Stimulated activated memory B cell treated with anti-CD40 and anti-IgM and Interleukin-4, amounts not matched to agents 10 μg/mL and 1 μg/mL and 100 μg/mL, for 72 hours (primary cell): ENCODE results near the gene KANSL1.
A peak's percentile ranks its signal among the peaks of the same experiment; 100 is the strongest.

Experiments
- ATAC-seq: fragments of 150-1000 bp; cut with Tn5 transposase; 2 replicates; pipeline ENCODE4 v1.10.0; 2021
- H3K27ac Mint-ChIP-seq: one replicate; pipeline ENCODE4 v1.8.0; 2022; ENCODE audit warnings: mild to moderate bottlenecking, mixed read lengths
- H3K27me3 Mint-ChIP-seq: one replicate; pipeline ENCODE4 v1.8.0; 2022; ENCODE audit warnings: mixed read lengths
- H3K36me3 Mint-ChIP-seq: one replicate; pipeline ENCODE4 v1.8.0; 2022; ENCODE audit warnings: mixed read lengths
- H3K4me1 Mint-ChIP-seq: one replicate; pipeline ENCODE4 v1.8.0; 2022; ENCODE audit warnings: mixed read lengths
- H3K4me3 Mint-ChIP-seq: one replicate; pipeline ENCODE4 v1.8.0; 2022; ENCODE audit warnings: mild to moderate bottlenecking, moderate library complexity, mixed read lengths
- H3K9me3 Mint-ChIP-seq: one replicate; pipeline ENCODE4 v1.8.0; 2022; ENCODE audit warnings: mixed read lengths

Gene KANSL1

DNA sequence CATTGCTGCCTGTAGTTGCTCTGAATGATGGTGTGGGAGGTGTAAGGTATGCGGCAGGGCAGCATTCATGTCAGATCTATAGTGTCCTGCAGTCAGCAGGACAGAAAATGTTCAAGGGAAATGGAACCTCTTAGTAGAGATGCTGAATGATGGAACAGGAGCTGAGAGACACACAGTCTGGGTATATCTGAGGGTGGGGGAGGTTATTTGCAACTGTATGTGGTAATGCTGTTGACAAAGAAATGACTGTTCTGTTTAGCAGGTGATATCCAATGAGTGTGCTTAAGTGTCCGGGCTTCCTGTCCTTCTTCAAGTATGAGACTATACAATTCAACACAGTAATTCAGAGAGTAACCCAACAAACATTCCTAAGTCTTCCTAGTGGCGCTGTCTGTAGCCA lies 147.6 kb downstream of the KANSL1 start:
- Mint-ChIP-seq H3K4me3 (no peak overlapping the region), H3K27ac (peak overlapping the region; percentile 62), H3K9me3 (no peaks in the 10 kb centered on the region), H3K36me3 (peaks cover 65% of the 10 kb centered on the region), H3K4me1 (peaks cover 22% of the 10 kb centered on the region), H3K27me3 (no peaks in the 10 kb centered on the region)
- ATAC-seq = peak; percentile 12

DNA sequence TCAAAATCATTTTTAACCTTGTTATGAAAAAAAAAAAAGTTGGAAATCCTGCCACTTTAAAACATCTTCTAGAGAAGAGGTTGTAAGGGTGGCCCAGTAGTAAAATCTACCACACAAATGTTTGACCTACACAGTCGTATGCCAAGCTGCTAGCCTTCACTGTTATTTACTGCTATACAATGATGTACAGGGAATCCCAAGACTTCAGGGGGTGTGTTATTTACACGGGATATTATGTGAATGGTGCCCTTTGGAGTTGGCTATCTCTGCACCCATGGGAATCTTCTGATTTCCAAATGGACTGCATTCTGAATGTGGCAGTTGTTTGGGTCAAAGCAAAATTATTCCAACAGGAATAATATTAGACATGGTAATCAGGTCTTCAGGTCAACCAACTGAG lies 148.2 kb downstream of the KANSL1 start:
- no peak for ATAC-seq

DNA sequence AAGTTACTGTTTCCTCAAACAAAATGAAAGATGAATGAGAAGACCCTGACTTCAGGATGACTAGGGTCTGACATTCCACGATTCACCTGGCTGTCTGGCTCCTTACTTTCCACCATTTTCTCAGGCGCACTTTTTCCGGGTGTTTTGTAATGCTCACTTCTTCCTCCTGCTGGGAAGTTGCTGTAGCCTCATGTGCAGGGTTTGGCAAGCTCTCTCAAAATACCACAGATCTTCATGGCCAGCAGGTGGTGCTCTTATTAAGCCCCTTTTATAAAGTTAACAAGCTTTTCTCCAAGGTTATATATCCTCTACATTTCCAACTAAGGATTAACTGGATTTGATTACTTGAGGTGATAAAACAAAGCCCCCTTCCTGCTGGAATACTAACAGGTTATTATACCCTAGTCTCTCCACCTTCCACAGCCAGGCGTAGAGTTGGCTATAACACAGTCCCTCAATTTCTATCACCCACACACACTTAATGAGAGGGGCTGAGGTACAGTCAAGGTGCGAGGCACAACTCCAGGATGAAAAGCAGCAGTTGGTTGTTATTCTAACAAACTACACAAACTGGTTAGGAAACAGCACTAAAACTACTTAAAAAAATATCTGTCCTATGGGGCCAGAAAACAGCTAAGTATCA lies 148.8 kb downstream of the KANSL1 start:
- ATAC-seq = peak; percentile 51
- no peaks in the 10 kb centered on the region for H3K27me3 Mint-ChIP-seq
- H3K4me3 Mint-ChIP-seq = no peak overlapping the region
- peak overlapping the region; percentile 62 for H3K27ac Mint-ChIP-seq
- no peaks in the 10 kb centered on the region for H3K9me3 Mint-ChIP-seq
- peaks cover 65% of the 10 kb centered on the region for H3K36me3 Mint-ChIP-seq
- H3K4me1 Mint-ChIP-seq = peaks cover 21% of the 10 kb centered on the region

More for the DNA sequence above, 148.2 kb downstream of the KANSL1 start:
- peak overlapping the region; percentile 62 for H3K27ac Mint-ChIP-seq
- H3K4me3 Mint-ChIP-seq = no peak overlapping the region
- peaks cover 21% of the 10 kb centered on the region for H3K4me1 Mint-ChIP-seq
- H3K36me3 Mint-ChIP-seq = peaks cover 65% of the 10 kb centered on the region
- H3K9me3 Mint-ChIP-seq = no peaks in the 10 kb centered on the region
- no peaks in the 10 kb centered on the region for H3K27me3 Mint-ChIP-seq

DNA sequence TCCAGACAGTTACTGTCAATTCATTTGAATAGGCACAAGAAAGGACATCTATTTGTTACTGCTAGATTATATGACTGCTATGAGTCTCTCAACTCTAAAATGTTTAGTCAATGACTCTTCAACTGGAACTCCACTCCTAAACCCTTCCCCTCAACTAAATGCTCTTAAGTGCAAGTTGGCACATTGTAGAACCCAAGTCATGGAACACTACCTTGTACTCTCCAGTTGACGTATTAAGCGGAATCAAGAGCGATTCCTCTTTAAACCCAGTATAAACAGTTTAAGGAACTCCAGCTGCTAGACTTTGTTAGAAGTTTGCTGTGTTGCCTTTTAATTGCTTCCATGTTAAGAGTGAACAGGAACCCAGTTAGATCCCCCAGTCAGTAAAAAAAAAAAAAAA lies 149.6 kb downstream of the KANSL1 start:
- Mint-ChIP-seq H3K4me3 (no peak overlapping the region), H3K4me1 (peaks cover 21% of the 10 kb centered on the region), H3K36me3 (peaks cover 65% of the 10 kb centered on the region), H3K9me3 (no peaks in the 10 kb centered on the region), H3K27me3 (no peaks in the 10 kb centered on the region), H3K27ac (peak overlapping the region; percentile 62)
- ATAC-seq = no peak

DNA sequence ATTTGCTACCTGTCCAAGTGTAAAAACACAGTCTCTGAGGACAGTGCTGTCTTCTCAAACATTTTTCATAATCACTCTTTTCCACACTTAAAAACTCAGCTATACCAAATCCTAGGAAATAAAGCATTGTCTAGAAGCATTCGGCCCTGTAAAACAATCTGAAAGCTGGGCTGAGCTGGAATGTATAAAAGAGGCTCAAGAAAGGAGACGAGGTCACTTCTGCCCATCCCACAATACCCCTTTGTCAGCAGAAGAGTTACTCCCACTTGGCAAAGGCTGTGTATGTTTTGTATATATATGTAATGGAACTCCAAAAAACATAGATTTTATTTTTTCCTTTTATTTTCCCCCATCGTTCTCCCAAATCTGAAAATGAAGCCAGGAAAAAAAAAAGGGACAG lies 150.3 kb downstream of the KANSL1 start:
- peaks cover 66% of the 10 kb centered on the region for H3K36me3 Mint-ChIP-seq
- no peak overlapping the region for H3K27ac Mint-ChIP-seq
- H3K9me3 Mint-ChIP-seq = no peaks in the 10 kb centered on the region
- peaks cover 21% of the 10 kb centered on the region for H3K4me1 Mint-ChIP-seq
- no peak overlapping the region for H3K4me3 Mint-ChIP-seq
- no peaks in the 10 kb centered on the region for H3K27me3 Mint-ChIP-seq
- ATAC-seq = no peak

DNA sequence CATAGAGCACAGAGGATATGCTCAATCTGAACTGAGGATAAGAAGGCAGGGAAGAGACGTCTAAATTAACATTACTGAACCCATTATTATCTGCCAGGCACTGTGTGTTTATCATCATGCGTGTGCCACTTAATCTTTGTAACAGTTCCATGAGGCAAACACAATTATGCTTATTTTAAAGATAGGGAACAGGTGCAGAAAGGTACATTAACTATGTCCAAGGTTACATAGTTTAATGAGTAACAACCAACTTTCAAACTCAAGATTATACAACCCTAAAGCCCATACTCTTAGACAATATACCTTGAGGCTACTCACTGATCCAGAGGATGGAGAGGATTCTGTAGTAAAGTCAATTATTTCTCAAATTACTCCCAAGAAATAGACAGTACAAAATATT lies 151.0 kb downstream of the KANSL1 start:
- Mint-ChIP-seq H3K4me3 (no peak overlapping the region), H3K27ac (peak overlapping the region; percentile 8), H3K27me3 (no peaks in the 10 kb centered on the region), H3K4me1 (peaks cover 21% of the 10 kb centered on the region), H3K9me3 (no peaks in the 10 kb centered on the region), H3K36me3 (peaks cover 66% of the 10 kb centered on the region)
- ATAC-seq = no peak

DNA sequence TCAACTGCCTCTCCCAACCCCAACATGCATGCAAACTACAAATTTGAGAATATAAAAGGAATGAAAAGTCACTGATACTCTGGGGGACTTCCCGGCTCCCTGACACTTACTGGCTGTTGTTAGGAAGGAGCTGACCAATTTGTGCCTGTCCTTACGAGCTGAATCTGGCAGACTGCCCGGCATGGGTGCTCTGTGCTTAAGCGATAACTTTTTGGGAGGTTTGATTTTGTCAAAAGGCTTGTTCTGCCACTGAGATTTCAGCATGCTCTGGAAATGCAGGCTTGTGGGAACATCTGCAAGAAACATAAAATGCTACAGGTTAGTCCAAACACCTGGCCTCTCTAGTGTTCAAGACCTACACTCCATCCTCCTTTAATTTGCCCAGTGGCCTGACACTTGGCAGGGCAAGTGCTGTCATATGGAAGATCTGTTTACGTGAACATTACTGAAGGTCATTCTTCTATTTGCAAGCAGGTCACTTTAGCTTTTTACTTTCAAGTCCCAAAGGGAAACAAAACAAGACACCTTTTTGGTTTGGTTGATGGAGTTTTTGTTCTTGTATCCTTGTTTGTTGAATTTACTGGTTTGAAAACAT lies 153.5 kb downstream of the KANSL1 start:
- no peaks in the 10 kb centered on the region for H3K27me3 Mint-ChIP-seq
- ATAC-seq = no peak
- peak overlapping the region; percentile 59 for H3K27ac Mint-ChIP-seq
- peaks cover 24% of the 10 kb centered on the region for H3K4me1 Mint-ChIP-seq
- H3K4me3 Mint-ChIP-seq = no peak overlapping the region
- H3K36me3 Mint-ChIP-seq = peaks cover 65% of the 10 kb centered on the region
- H3K9me3 Mint-ChIP-seq = no peaks in the 10 kb centered on the region

DNA sequence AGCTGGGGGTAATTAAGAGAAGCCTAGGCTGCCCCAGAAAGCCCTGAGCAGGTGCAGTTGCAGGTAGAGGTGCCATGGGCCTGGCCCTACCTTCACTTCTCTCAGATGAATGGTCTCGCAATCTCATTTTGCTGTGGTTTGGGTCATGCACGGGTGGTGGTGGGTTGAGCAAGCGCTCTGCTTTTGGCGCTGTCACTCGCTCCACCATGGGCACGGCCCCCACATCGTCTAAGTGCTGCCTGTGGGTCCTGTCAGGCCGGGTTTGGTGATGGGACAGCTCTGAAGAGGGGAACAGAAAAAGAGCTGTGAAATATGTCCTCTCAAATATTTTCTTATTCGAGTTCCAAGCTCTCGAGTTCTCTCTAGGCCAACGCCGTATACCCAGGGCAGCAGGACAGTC lies 154.3 kb downstream of the KANSL1 start:
- no peaks in the 10 kb centered on the region for H3K9me3 Mint-ChIP-seq
- no peak overlapping the region for H3K4me3 Mint-ChIP-seq
- peaks cover 21% of the 10 kb centered on the region for H3K4me1 Mint-ChIP-seq
- peak overlapping the region; percentile 65 for H3K27ac Mint-ChIP-seq
- no peak for ATAC-seq
- H3K27me3 Mint-ChIP-seq = no peaks in the 10 kb centered on the region
- peaks cover 65% of the 10 kb centered on the region for H3K36me3 Mint-ChIP-seq

DNA sequence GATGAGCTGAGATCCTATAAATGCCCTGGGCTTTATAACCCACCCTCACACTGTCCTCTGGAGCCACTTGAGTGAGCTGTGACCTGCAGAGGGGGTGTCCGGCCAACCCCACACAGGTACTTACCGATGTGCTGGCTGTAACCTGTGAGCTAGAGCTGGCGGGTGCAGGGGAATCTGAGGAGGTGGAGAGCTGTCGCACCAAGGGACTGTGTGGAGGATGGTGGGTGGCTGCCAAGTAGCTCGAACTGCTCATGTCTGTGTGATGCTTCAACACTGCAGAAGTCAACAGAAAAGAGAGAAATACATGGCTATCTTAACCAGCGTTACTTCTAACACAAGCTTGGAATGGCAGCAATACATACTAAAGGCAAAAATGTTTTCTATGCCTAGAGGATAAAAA lies 154.8 kb downstream of the KANSL1 start:
- Mint-ChIP-seq H3K36me3 (peaks cover 64% of the 10 kb centered on the region), H3K4me3 (no peak overlapping the region), H3K9me3 (no peaks in the 10 kb centered on the region), H3K27ac (peak overlapping the region; percentile 65), H3K27me3 (no peaks in the 10 kb centered on the region), H3K4me1 (peaks cover 16% of the 10 kb centered on the region)
- ATAC-seq = no peak

DNA sequence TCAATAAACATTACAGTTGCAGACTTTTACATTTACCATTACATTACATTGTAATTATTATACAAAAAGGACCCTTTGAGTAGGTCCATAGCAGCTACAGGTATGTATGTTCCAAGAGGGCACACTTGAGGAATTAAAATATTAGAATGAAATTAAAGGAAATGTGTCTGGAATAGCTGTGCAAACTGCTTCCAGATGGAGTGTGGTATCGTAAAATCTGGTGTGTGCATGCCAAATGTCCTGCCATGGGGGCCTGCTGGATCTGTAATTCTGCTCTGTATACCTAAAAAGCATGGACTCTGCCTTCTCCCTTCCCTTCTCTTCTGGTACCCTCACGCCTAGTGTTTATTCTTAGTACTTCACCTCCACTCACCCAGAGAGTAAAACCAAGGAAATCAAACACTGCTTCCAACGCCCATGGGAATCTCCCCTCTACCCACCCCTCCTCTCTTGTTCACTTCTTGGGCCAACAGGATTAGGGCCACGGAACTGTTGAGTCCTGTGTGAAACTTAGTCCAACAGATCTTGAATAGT lies 155.4 kb downstream of the KANSL1 start:
- Mint-ChIP-seq H3K27me3 (no peaks in the 10 kb centered on the region), H3K9me3 (no peaks in the 10 kb centered on the region), H3K27ac (peak overlapping the region; percentile 65), H3K36me3 (peaks cover 69% of the 10 kb centered on the region), H3K4me1 (peaks cover 15% of the 10 kb centered on the region), H3K4me3 (no peak overlapping the region)
- ATAC-seq = no peak

DNA sequence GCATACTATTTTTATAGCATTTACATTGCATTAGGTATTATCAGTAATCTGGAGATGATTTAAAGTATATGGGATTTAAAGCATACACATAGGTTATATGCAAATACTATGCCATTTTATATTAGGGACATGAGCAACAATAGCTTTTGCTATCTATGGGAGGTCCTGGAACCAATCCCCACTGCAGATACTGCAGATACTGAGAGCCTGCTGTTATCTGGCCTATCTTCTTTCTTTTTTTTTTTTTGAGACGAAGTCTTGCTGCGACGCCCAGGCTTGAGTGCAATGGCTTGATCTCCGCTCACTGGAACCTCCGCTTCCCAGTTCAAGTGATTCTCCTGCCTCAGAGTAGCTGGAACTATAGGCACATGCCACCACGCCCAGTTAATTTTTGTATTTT lies 156.7 kb downstream of the KANSL1 start:
- no peak overlapping the region for H3K4me3 Mint-ChIP-seq
- no peaks in the 10 kb centered on the region for H3K9me3 Mint-ChIP-seq
- H3K27ac Mint-ChIP-seq = peak overlapping the region; percentile 88
- H3K4me1 Mint-ChIP-seq = peaks cover 15% of the 10 kb centered on the region
- peaks cover 78% of the 10 kb centered on the region for H3K36me3 Mint-ChIP-seq
- H3K27me3 Mint-ChIP-seq = no peaks in the 10 kb centered on the region
- ATAC-seq = no peak

DNA sequence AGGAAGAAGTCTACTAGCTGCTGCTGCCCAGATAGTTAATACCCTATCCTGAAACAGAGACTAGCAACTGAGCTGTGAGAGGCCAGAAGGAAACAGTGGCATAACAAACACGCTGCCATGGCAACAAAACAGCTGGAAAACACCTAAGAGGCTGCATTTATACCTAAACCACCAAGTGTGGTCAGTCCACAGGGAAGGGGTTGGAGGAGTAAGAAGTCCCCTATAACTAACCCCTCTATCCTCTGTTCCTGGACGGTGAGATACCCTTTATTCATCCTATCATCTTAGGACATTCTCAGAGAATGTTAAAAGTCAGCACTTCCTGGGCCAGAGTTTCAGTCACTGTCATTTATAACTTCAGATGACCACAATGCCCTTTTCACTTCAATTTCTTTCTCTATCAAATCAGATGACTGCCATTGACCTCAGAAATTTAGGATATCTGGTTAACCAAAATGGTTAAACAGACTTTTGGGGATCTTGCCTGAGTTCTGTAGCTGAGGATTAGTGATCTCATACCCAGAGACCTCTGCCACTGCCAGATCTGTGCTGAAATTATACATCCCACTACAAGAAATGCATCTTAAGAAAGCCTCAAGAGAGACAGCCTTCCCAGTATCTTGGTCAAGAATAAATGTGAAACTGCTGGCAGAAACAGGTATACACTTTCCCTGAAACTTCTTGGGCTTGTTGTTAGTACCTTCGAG lies 158.0 kb downstream of the KANSL1 start:
- ATAC-seq = peak; percentile 85
- H3K9me3 Mint-ChIP-seq = no peaks in the 10 kb centered on the region
- H3K4me3 Mint-ChIP-seq = no peak overlapping the region
- peaks cover 79% of the 10 kb centered on the region for H3K36me3 Mint-ChIP-seq
- no peaks in the 10 kb centered on the region for H3K27me3 Mint-ChIP-seq
- H3K27ac Mint-ChIP-seq = peak overlapping the region; percentile 88
- H3K4me1 Mint-ChIP-seq = peaks cover 19% of the 10 kb centered on the region

DNA sequence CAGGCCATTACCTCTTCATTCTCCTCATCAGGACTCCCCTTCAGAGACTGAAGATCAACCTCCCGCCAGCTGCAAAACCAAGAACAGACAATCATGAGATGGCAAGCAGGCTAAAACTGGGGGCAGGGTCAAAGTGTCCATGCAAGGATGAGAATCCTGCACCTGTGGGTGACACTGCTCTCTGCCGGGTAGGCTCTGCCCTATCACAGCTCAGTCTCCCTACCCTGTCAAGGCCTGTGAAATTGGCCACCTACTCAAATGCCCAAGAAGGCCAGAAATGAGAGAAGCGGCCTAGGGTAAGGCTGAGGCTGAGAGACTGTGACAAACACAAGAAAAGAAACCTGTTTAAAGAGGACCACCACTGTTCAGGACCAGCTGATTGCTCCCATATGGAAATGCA lies 159.8 kb downstream of the KANSL1 start:
- no peaks in the 10 kb centered on the region for H3K9me3 Mint-ChIP-seq
- peaks cover 36% of the 10 kb centered on the region for H3K4me1 Mint-ChIP-seq
- no peak for ATAC-seq
- peak overlapping the region; percentile 88 for H3K27ac Mint-ChIP-seq
- H3K4me3 Mint-ChIP-seq = no peak overlapping the region
- H3K36me3 Mint-ChIP-seq = peaks cover 82% of the 10 kb centered on the region
- H3K27me3 Mint-ChIP-seq = no peaks in the 10 kb centered on the region

DNA sequence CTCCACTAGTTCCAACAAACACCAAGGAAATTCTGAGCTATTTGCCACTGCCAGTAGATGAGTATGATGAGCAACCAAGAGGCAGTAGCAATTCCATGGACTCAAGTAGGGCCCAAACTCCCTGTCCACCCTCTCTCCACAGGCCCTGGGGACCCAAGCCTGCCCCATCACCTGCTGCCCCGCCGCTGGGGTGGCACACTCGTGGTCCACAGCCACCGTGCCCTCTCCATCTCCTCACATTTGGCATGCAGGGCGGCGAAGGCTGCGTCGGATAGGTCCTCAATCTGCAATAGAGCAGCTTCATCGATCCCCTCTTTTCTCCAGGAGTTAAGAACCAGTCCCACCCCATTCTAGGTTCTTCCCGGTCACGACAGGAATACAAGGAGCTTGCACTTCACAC lies 160.3 kb downstream of the KANSL1 start:
- H3K4me3 Mint-ChIP-seq = no peak overlapping the region
- H3K27me3 Mint-ChIP-seq = no peaks in the 10 kb centered on the region
- ATAC-seq = no peak
- peaks cover 78% of the 10 kb centered on the region for H3K36me3 Mint-ChIP-seq
- peaks cover 41% of the 10 kb centered on the region for H3K4me1 Mint-ChIP-seq
- no peaks in the 10 kb centered on the region for H3K9me3 Mint-ChIP-seq
- peak overlapping the region; percentile 88 for H3K27ac Mint-ChIP-seq

DNA sequence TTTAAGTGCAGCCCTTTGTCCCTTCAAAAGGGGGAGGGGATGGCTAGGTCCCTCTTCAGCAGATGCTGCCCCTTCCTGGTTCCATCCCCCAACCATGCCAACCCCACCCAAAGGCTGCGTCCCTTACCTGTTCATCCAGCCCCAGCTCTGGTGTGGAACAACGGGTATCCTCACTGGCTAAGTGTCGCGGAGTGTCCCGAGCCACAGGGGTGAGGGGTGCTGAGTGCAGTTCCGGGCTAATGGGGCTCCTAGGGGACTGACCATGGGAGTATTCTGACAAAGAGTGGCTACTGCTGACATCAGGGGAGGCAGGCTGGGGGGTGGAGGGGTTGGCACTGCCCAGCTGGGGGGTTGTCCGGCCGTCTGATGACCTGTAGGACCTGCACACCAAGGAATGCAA lies 161.3 kb downstream of the KANSL1 start:
- H3K27me3 Mint-ChIP-seq = no peaks in the 10 kb centered on the region
- no peak overlapping the region for H3K4me3 Mint-ChIP-seq
- ATAC-seq = no peak
- H3K36me3 Mint-ChIP-seq = peaks cover 71% of the 10 kb centered on the region
- peaks cover 51% of the 10 kb centered on the region for H3K4me1 Mint-ChIP-seq
- H3K27ac Mint-ChIP-seq = peak overlapping the region; percentile 88
- H3K9me3 Mint-ChIP-seq = no peaks in the 10 kb centered on the region

DNA sequence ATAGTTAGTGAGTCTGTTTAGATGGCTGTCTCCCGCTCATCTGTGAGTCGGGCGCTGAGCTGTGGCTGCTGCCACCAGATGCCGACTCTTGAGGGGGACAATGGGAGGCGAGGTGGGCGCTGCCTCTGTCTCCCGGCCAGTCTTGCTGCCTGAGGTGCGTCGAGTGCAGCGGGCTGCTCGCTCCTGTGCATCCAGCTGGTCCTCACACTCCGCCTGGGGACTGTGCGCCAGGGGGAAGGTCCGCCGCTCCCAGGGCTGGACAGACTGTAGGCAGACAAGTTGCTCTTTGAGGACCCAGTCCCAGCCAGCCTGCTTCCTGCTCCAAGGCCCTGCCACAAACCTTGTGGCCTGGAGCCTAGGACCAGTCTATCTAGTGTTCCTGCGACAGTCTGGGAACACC lies 161.8 kb downstream of the KANSL1 start:
- peaks cover 55% of the 10 kb centered on the region for H3K4me1 Mint-ChIP-seq
- no peak overlapping the region for H3K4me3 Mint-ChIP-seq
- no peaks in the 10 kb centered on the region for H3K27me3 Mint-ChIP-seq
- ATAC-seq = no peak
- no peaks in the 10 kb centered on the region for H3K9me3 Mint-ChIP-seq
- H3K36me3 Mint-ChIP-seq = peaks cover 66% of the 10 kb centered on the region
- peak overlapping the region; percentile 97 for H3K27ac Mint-ChIP-seq
